AG10803 (cell line): ENCODE data around the gene C1D.
"Not testable (repeated sequence)": the region's sequence is repeated elsewhere in the genome, so short reads cannot be mapped to it uniquely, and the experiment has no call there.

Experiments
- DNase-seq: peaks from one replicate; pipeline ENCODE4 v3.0.0; 2010; ENCODE audit warnings: low read depth
- H3K4me3 ChIP-seq: 2 replicates; pipeline ENCODE4 v1.5.1; 2011; ENCODE audit warnings: mild to moderate bottlenecking, low read length, control low read depth
- TF ChIP-seq, protein P1 (sequence below): conservative IDR thresholded peaks from 2 replicates; pipeline ENCODE4 v1.5.1; 2011; ENCODE audit warnings: mild to moderate bottlenecking, low read length, control low read depth, inconsistent platforms

Gene C1D

DNA sequence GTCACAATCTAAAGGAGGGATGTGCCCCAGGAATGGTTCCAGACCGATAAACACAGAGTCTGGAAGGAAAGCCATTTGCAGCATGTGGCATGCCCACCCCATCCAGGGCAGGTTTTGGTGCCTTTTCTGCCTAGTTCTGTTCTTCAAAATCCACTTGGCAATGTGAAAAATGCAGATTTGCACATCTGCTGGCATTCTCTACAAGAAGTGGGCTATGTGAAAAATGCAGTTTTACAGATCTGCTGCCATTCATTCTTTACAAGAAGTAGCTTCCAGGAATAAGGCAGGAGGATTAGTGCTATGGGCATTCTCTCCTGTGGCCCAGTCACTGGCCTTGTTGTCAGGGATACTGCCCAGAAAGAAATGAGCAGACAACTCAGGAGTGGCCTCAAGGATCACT is 68.1 kb downstream of the C1D start:
- TF ChIP-seq, protein P1, sequence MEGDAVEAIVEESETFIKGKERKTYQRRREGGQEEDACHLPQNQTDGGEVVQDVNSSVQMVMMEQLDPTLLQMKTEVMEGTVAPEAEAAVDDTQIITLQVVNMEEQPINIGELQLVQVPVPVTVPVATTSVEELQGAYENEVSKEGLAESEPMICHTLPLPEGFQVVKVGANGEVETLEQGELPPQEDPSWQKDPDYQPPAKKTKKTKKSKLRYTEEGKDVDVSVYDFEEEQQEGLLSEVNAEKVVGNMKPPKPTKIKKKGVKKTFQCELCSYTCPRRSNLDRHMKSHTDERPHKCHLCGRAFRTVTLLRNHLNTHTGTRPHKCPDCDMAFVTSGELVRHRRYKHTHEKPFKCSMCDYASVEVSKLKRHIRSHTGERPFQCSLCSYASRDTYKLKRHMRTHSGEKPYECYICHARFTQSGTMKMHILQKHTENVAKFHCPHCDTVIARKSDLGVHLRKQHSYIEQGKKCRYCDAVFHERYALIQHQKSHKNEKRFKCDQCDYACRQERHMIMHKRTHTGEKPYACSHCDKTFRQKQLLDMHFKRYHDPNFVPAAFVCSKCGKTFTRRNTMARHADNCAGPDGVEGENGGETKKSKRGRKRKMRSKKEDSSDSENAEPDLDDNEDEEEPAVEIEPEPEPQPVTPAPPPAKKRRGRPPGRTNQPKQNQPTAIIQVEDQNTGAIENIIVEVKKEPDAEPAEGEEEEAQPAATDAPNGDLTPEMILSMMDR: no peak
- peak; percentile 65 for DNase-seq
- no peak overlapping the region for H3K4me3 ChIP-seq

DNA sequence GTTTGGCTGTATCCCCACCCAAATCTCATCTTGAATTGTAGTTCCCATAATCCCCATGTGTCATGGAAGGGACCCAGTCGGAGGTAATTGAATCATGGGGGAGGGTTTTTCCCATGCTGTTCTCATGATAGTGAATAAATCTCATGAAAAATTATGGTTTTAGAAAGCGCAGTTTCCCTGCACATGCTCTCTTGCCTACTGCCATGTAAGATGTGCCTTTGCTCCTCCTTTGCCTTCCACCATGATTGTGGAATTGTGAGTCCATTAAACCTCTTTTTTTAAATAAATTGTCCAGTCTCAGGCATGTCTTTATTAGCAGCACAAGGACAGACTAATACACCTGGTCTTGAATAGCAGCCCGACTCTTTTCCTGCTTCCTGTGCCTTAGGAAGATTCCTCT is 68.7 kb downstream of the C1D start:
- DNase-seq, H3K4me3 ChIP-seq: not testable (repeated sequence)

DNA sequence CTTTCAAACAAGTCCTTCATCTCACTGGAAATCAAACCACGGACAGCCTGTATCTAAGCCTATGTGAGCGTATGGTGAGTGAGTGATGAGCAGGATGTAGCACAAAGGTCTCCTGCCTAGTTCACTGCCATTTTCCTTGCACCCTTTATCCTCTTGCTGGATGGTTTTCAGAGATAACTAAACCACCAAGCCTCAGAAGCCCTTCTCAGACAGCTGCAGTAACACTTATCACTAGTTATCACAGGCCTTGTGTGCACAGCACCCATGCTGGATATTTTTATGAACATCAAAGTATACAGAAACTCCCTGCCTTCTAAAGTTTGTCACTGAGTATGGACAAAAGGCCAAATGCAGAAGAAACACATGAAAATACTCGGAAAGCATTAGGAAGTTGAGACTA is 69.5 kb downstream of the C1D start:
- TF ChIP-seq, protein P1: no peak
- no peak for DNase-seq
- no peak overlapping the region for H3K4me3 ChIP-seq

DNA sequence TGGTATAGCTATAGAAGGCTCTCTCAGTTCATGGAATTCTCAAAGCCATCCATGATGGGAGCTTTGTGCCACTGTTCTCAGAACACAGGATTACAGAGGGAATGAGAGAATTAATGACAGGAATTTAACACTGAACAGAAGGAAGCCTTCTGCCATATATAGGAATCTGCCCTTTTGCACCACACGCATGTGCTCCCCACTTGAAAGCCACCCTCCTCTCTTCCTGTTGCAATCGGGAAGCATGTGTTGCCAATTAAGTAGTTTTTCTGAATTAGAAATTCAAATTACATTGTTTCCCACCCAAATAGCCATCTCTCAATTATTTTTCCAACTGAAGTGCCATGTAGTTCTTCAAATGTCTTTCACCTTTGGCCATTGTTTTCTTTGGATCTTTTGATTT is 71.3 kb downstream of the C1D start:
- peak; percentile 70 for DNase-seq
- TF ChIP-seq, protein P1: no peak
- no peak overlapping the region for H3K4me3 ChIP-seq
